ENCODE data around the gene ACSM3. TPM values are rescaled to one million over a fixed set of nuclear protein-coding genes. Genes with fewer than 3 reads are reported as not detected.
A peak's percentile ranks its signal among the peaks of the same experiment; 100 is the strongest.

Gene ACSM3
- total and polyA plus RNA-seq, 9 of the 15 experiments (the other 6 are each of a cell fraction or from before 2014, with no cell fraction given): 112 to 420 (median 182) TPM

GRCh38 chr16:20801278-20801677 lies 37.5 kb downstream of the ACSM3 start:
- intact Hi-C loops (cut with micrococcal nuclease): loop anchor here (10.0 kb wide), 1 partner anchor 266 kb away; no protein-coding TSS in a partner anchor
- H3K9me1 ChIP-seq (ENCODE audit: control insufficient read depth, insufficient read depth, low read length): no peaks in the 10 kb centered on the region
- no peak for FAIRE-seq
- H3K79me2 ChIP-seq (ENCODE audit: control insufficient read depth, insufficient read depth, low read length): peaks cover 26% of the 10 kb centered on the region
- no peak overlapping the region for H2AFZ ChIP-seq (ENCODE audit: low read depth, low read length)
- no peaks in the 10 kb centered on the region for H3K27me3 ChIP-seq (ENCODE audit: control insufficient read depth in 2 of 2, insufficient read depth in 2 of 2, low read length in 2 of 2)
- H3K36me3 ChIP-seq (ENCODE audit: control insufficient read depth, insufficient read depth, low read length): peaks cover 68% of the 10 kb centered on the region
- DNase-seq (ENCODE audit: extremely low read depth in 1 of 4, low spot score in 3 of 4): no peak
- H3K4me1 ChIP-seq (replicated peaks in 1 of 2; ENCODE audit: control insufficient read depth in 2 of 2, insufficient read depth in 2 of 2, low read length in 2 of 2): peaks cover 10 to 11% of the 10 kb centered on the region in 2 experiments; a peak in 3 of 5 replicates
- H3K4me3 ChIP-seq: no peak overlapping the region
- no peak for ATAC-seq
- ChIA-PET CTCF (ENCODE audit: low intra/inter-chr PET ratio) (interaction anchor here (0.6 kb wide), 1 partner anchor 10 kb away, joined by 4 read pairs; no protein-coding TSS in a partner anchor), POLR2A (no interaction called here)
- TF ChIP-seq KLF1 (tag; IDR thresholded peaks at IDR 0.05) (no peak), ZFX (CRISPR knock-in tag; IDR thresholded peaks at IDR 0.05) (no peak), CBX8 (IDR thresholded peaks at IDR 0.05; ENCODE audit: borderline replicate concordance, extremely low read depth, low read depth, low read length, poor library complexity, severe bottlenecking) (no peak), JUNB (CRISPR knock-in tag; conservative IDR thresholded peaks at IDR 0.05) (no peak), C11orf30 (IDR thresholded peaks at IDR 0.05; ENCODE audit: low read depth) (peak; percentile 74), TEAD2 (tag; IDR thresholded peaks at IDR 0.05) (no peak), MAFF (IDR thresholded peaks at IDR 0.05; ENCODE audit: low read length) (peak; percentile 44; the same call in 1 of the 2 replicates), ZNF316 (IDR thresholded peaks at IDR 0.05) (peak; percentile 78), MAFG (tag; conservative IDR thresholded peaks at IDR 0.05) (peak; percentile 63; the same call in 1 of the 2 replicates)
- H4K20me1 ChIP-seq (replicated peaks; ENCODE audit: control insufficient read depth, insufficient read depth, low read length): no peaks in the 10 kb centered on the region
- WGBS (ENCODE audit: insufficient coverage, low coverage, missing lambda C conversion rate): 29% methylated on average over 1 of the region's 1 CpG
- H3K9me3 ChIP-seq (replicated peaks; ENCODE audit: control insufficient read depth, insufficient read depth, low read depth, low read length): no peaks in the 10 kb centered on the region
- no TSS peak for BruUV-seq (replicated peaks)
- H3K9ac ChIP-seq (ENCODE audit: insufficient read depth in 1 of 2, low read depth in 2 of 2, low read length in 2 of 2): no peak overlapping the region
- peak overlapping the region; percentile 5; the same call in 1 of the 3 replicates for H3K27ac ChIP-seq (ENCODE audit: extremely low read depth, low read depth, low read length)
- no peak overlapping the region for H3K4me2 ChIP-seq (ENCODE audit: insufficient read depth, low read length)
- in situ Hi-C loops (cut with MboI): no loop called here

Data from K562 (cell line).